Activated B cell treated with CpG ODN at 0.5 μM for 24 hours (primary cell): Measurements from ENCODE around the gene CTLA4. TPM values are rescaled to one million over a fixed set of nuclear protein-coding genes. Genes with fewer than 3 reads are reported as not detected.

Experiments
- ATAC-seq: fragments of 200-7000 bp; cut with Tn5 transposase; one replicate; pipeline ENCODE4 v1.10.0; 2021; ENCODE audit warnings: low read depth, mild to moderate bottlenecking, moderate library complexity
- CTCF ChIA-PET: fragments of 350-600 bp; sonication (Branson Sonifier 250); formaldehyde crosslinking; loops from one replicate; lab custom pipeline; 2021; ENCODE audit warnings: antibody characterized with exemption; lab: Charles Lee
- POLR2A ChIA-PET: fragments of 350-600 bp; sonication (Branson Sonifier 250); formaldehyde crosslinking; loops from one replicate; lab custom pipeline; 2021; ENCODE audit warnings: antibody characterized with exemption; lab: Charles Lee
- DNase-seq: peaks from one replicate; pipeline ENCODE4 v3.0.0; 2022
- H3K27ac Mint-ChIP-seq: one replicate; pipeline ENCODE4 v1.8.0; 2020; ENCODE audit warnings: mixed read lengths
- H3K27me3 Mint-ChIP-seq: one replicate; pipeline ENCODE4 v1.8.0; 2021; ENCODE audit warnings: mixed read lengths
- H3K36me3 Mint-ChIP-seq: one replicate; pipeline ENCODE4 v1.8.0; 2021; ENCODE audit warnings: low read depth, mixed read lengths
- H3K4me1 Mint-ChIP-seq: one replicate; pipeline ENCODE4 v1.8.0; 2021; ENCODE audit warnings: mixed read lengths
- H3K4me3 Mint-ChIP-seq: one replicate; pipeline ENCODE4 v1.8.0; 2020; ENCODE audit warnings: mild to moderate bottlenecking, mixed read lengths
- H3K9me3 Mint-ChIP-seq: one replicate; pipeline ENCODE4 v1.8.0; 2020; ENCODE audit warnings: mixed read lengths
- CTCF ChIP-seq: fragments of 200-600 bp; IDR thresholded peaks from one replicate; pipeline ENCODE4 v1.8.0; 2022; ENCODE audit warnings: antibody characterized with exemption, mild to moderate bottlenecking
- intact Hi-C: fragments of 100-400 bp; cut with micrococcal nuclease; formaldehyde crosslinking; loops from one replicate; pipeline ENCODE4 v1.15.1; 2024
- total RNA-seq: library from RNA; stranded (reverse); gene quantifications from 2 replicates; pipeline ENCODE4 v1.2.3, GENCODE V29; 2022

Gene CTLA4
- total RNA-seq, 1 donor from 2014 or later: 0.55 TPM

GRCh38 chr2:203823173-203823572 lies 44.4 kb upstream of the CTLA4 start:
- TF ChIP-seq CTCF: no peak
- intact Hi-C loops: no loop called here
- ATAC-seq (no peak), DNase-seq (no peak)
- Mint-ChIP-seq H3K4me3 (no peak overlapping the region), H3K27me3 (peaks cover 60% of the 10 kb centered on the region), H3K4me1 (peaks cover 9% of the 10 kb centered on the region), H3K27ac (no peak overlapping the region), H3K9me3 (no peaks in the 10 kb centered on the region), H3K36me3 (no peaks in the 10 kb centered on the region)
- POLR2A ChIA-PET: no interaction called here
- CTCF ChIA-PET: no interaction called here

GRCh38 chr2:203824057-203824456 lies 43.5 kb upstream of the CTLA4 start:
- H3K27me3 Mint-ChIP-seq: peaks cover 61% of the 10 kb centered on the region
- no peaks in the 10 kb centered on the region for H3K36me3 Mint-ChIP-seq
- H3K4me1 Mint-ChIP-seq: peaks cover 9% of the 10 kb centered on the region
- POLR2A ChIA-PET: no interaction called here
- CTCF ChIA-PET: no interaction called here
- intact Hi-C loops: no loop called here
- TF ChIP-seq CTCF: no peak
- ATAC-seq (no peak), DNase-seq (no peak)
- no peak overlapping the region for H3K4me3 Mint-ChIP-seq
- no peaks in the 10 kb centered on the region for H3K9me3 Mint-ChIP-seq
- H3K27ac Mint-ChIP-seq: no peak overlapping the region

GRCh38 chr2:203824603-203825002 lies 43.0 kb upstream of the CTLA4 start:
- H3K36me3 Mint-ChIP-seq: no peaks in the 10 kb centered on the region
- peaks cover 59% of the 10 kb centered on the region for H3K27me3 Mint-ChIP-seq
- intact Hi-C loops: no loop called here
- CTCF ChIA-PET: no interaction called here
- no peaks in the 10 kb centered on the region for H3K9me3 Mint-ChIP-seq
- POLR2A ChIA-PET: no interaction called here
- H3K4me3 Mint-ChIP-seq: no peak overlapping the region
- no peak for TF ChIP-seq CTCF
- no peak for ATAC-seq
- DNase-seq: no peak
- peaks cover 9% of the 10 kb centered on the region for H3K4me1 Mint-ChIP-seq
- no peak overlapping the region for H3K27ac Mint-ChIP-seq

- Mint-ChIP-seq H3K27ac (no peak overlapping the region), H3K36me3 (no peaks in the 10 kb centered on the region), H3K9me3 (no peaks in the 10 kb centered on the region), H3K4me1 (peaks cover under 1% of the 10 kb centered on the region), H3K27me3 (peaks cover 58% of the 10 kb centered on the region), H3K4me3 (no peak overlapping the region)
- ATAC-seq: no peak
- POLR2A ChIA-PET: no interaction called here
- no peak for DNase-seq
- no peak for TF ChIP-seq CTCF
- CTCF ChIA-PET: no interaction called here
- intact Hi-C loops: no loop called here
These were observed 40.9 kb upstream of the CTLA4 start for GRCh38 chr2:203826704-203827103.

- DNase-seq (no peak), ATAC-seq (no peak)
- H3K4me1 Mint-ChIP-seq: no peaks in the 10 kb centered on the region
- POLR2A ChIA-PET: no interaction called here
- no peaks in the 10 kb centered on the region for H3K36me3 Mint-ChIP-seq
- no peaks in the 10 kb centered on the region for H3K9me3 Mint-ChIP-seq
- peaks cover 45% of the 10 kb centered on the region for H3K27me3 Mint-ChIP-seq
- H3K27ac Mint-ChIP-seq: no peak overlapping the region
- no peak for TF ChIP-seq CTCF
- CTCF ChIA-PET: interaction anchor here (0.7 kb wide), 1 partner anchor 21 kb away, joined by 5 read pairs; no protein-coding TSS in a partner anchor
- intact Hi-C loops: no loop called here
- H3K4me3 Mint-ChIP-seq: no peak overlapping the region
These were observed 37.1 kb upstream of the CTLA4 start for GRCh38 chr2:203830304-203831055.
